ENCODE measurements around the gene PHAX.
"Not testable (repeated sequence)": the region's sequence is repeated elsewhere in the genome, so short reads cannot be mapped to it uniquely, and the experiment has no call there.

- not testable (repeated sequence) for TF ChIP-seq CTCF (IDR thresholded peaks at IDR 0.05; ENCODE audit: poor library complexity); EZH2 (IDR thresholded peaks at IDR 0.05; ENCODE audit: borderline replicate concordance)
Observed at GRCh38 chr5:126649057-126649456, 48.3 kb downstream of the PHAX start.

Data from hepatocyte (in vitro differentiated cells).